SU-DHL-6 (cell line): ENCODE measurements around the gene NPHP4.

ENCODE experiments used
- H2AFZ ChIP-seq: fragments of 200-600 bp; sonication (generic); 2 replicates; pipeline ENCODE4 v1.6.1; 2014; ENCODE audit warnings: low read depth, mild to moderate bottlenecking, moderate library complexity, mixed read lengths, antibody characterized with exemption, low read length; ENCODE audit not compliant: severe bottlenecking
- H3F3A ChIP-seq: fragments of 200-600 bp; shearing (Covaris generic); 2 replicates; pipeline ENCODE4 v1.6.0; 2016; ENCODE audit warnings: antibody characterized with exemption, mild to moderate bottlenecking; ENCODE audit not compliant: insufficient read depth
- H3K27ac ChIP-seq: fragments of 200-600 bp; sonication (generic); 2 replicates; pipeline ENCODE4 v1.5.1; 2016; ENCODE audit warnings: low read depth, mild to moderate bottlenecking, low read length, moderate library complexity, mixed read lengths
- H3K27me3 ChIP-seq: fragments of 200-600 bp; sonication (generic), shearing (Covaris generic); 2 replicates; pipeline ENCODE4 v1.6.0; 2014; ENCODE audit warnings: mild to moderate bottlenecking, low read length
- H3K36me3 ChIP-seq: fragments of 200-600 bp; sonication (generic); 2 replicates; pipeline ENCODE4 v1.6.1; 2014; ENCODE audit warnings: mild to moderate bottlenecking, low read length, mixed read lengths
- H3K4me2 ChIP-seq: fragments of 300-600, 200-600 bp; shearing (Covaris generic), sonication (generic); 2 replicates; pipeline ENCODE4 v1.6.0; 2014; ENCODE audit warnings: low read length, low read depth, mild to moderate bottlenecking; ENCODE audit not compliant: poor library complexity, severe bottlenecking
- H3K4me3 ChIP-seq: fragments of 200-600 bp; sonication (generic); 2 replicates; pipeline ENCODE4 v1.5.1; 2014; ENCODE audit warnings: antibody characterized with exemption, low read length, mild to moderate bottlenecking, mixed read lengths; ENCODE audit not compliant: insufficient read depth, poor library complexity, severe bottlenecking
- H3K79me2 ChIP-seq: fragments of 200-600 bp; sonication (generic); 2 replicates; pipeline ENCODE4 v1.6.1; 2014; ENCODE audit warnings: mild to moderate bottlenecking, low read length, moderate library complexity; ENCODE audit not compliant: insufficient read depth
- H3K9ac ChIP-seq: fragments of 200-600 bp; sonication (generic); 2 replicates; pipeline ENCODE4 v1.7.0; 2014; ENCODE audit warnings: mild to moderate bottlenecking, low read length
- H3K9me2 ChIP-seq: fragments of 200-600 bp; sonication (generic); replicated peaks from 2 replicates; pipeline ENCODE4 v1.6.1; 2014; ENCODE audit warnings: low read length; ENCODE audit not compliant: insufficient read depth
- H3K9me3 ChIP-seq: fragments of 200-600 bp; sonication (generic); 2 replicates; pipeline ENCODE4 v1.6.1; 2014; ENCODE audit warnings: low read length, mixed read lengths; ENCODE audit not compliant: insufficient read depth
- H4K20me1 ChIP-seq: fragments of 200-600 bp; sonication (generic); 2 replicates; pipeline ENCODE4 v1.6.1; 2014; ENCODE audit warnings: low read depth, mild to moderate bottlenecking, antibody characterized with exemption, low read length, moderate library complexity, mixed read lengths
- EZH2phosphoT487 ChIP-seq: fragments of 200-600 bp; sonication (generic), shearing (Covaris generic); conservative IDR thresholded peaks from 2 replicates; pipeline ENCODE4 v1.6.1; 2018; ENCODE audit warnings: mild to moderate bottlenecking, antibody characterized with exemption, low read length, moderate library complexity, mixed read lengths
- TF ChIP-seq, protein P1 (sequence below): fragments of 200-600 bp; sonication (generic); IDR thresholded peaks from one replicate; pipeline ENCODE4 v1.5.1; 2017; ENCODE audit warnings: antibody characterized with exemption, mild to moderate bottlenecking, low read length, moderate library complexity; ENCODE audit not compliant: insufficient read depth, poor library complexity, severe bottlenecking

The NPHP4 gene

DNA sequence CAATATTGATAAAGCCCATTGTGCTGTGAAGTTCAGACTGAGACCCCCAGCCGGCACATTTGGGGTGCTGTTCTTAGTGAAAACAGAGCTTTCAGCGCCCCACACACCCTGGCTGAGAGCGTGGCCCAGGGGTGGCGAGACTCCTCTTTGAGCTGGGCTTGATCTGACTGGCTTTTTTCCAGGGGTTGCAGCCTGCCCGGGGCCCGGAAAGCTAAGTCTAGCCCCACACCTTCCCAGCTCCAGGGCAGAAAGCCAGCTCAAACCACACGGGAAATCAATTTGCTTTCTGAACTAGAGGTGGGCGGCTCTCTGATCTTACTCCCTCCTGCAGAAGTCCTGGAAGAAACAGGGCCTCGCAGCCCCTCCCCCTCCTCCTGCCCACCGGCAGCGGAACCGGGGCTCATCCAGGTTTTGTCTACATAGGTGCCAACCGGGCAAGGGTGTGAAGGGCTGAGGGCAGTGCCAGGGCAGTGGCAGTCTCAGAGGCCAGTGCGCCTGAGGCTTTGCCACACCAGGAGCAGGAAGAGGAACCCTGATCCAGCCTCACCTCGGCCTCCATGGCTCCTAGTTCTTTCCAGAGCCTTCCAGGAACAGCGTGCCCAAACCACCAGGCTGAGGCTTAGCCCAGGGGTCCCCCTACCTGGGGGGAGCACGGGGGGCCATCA lies 155.3 kb downstream of the NPHP4 start:
- H3K79me2 ChIP-seq = no peaks in the 10 kb centered on the region
- no peak overlapping the region for H3K4me3 ChIP-seq
- H4K20me1 ChIP-seq = no peaks in the 10 kb centered on the region
- no peak overlapping the region for H3K4me2 ChIP-seq
- H3K9ac ChIP-seq = no peak overlapping the region
- H3K9me2 ChIP-seq = no peaks in the 10 kb centered on the region
- H3K36me3 ChIP-seq = no peaks in the 10 kb centered on the region
- no peaks in the 10 kb centered on the region for H3F3A ChIP-seq
- TF ChIP-seq, protein P1, sequence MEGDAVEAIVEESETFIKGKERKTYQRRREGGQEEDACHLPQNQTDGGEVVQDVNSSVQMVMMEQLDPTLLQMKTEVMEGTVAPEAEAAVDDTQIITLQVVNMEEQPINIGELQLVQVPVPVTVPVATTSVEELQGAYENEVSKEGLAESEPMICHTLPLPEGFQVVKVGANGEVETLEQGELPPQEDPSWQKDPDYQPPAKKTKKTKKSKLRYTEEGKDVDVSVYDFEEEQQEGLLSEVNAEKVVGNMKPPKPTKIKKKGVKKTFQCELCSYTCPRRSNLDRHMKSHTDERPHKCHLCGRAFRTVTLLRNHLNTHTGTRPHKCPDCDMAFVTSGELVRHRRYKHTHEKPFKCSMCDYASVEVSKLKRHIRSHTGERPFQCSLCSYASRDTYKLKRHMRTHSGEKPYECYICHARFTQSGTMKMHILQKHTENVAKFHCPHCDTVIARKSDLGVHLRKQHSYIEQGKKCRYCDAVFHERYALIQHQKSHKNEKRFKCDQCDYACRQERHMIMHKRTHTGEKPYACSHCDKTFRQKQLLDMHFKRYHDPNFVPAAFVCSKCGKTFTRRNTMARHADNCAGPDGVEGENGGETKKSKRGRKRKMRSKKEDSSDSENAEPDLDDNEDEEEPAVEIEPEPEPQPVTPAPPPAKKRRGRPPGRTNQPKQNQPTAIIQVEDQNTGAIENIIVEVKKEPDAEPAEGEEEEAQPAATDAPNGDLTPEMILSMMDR = no peak
- TF ChIP-seq EZH2phosphoT487 = no peak
- H3K27me3 ChIP-seq = no peaks in the 10 kb centered on the region
- H2AFZ ChIP-seq = no peak overlapping the region
- H3K9me3 ChIP-seq = no peaks in the 10 kb centered on the region
- no peak overlapping the region for H3K27ac ChIP-seq

DNA sequence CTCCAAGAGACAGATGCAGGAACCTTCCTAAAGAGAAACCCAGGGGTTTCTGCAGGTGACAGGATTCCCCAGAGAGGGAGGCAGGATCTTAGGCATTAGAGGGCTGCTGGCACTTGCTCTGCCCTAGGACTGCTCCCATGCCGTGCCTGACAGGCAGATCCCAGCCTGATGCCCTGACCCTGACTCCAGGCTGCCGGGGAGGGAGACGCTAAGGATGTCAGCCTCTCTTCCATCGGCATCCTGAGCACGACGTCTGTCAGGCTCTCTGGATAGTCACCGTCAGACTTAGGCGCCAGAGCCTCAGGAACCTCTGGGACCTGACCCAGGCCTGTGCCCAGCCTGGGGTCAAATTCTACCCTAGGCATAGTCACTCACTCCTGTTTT lies 157.1 kb downstream of the NPHP4 start:
- Histone ChIP-seq H3F3A (no peaks in the 10 kb centered on the region), H3K4me3 (no peak overlapping the region), H3K36me3 (no peaks in the 10 kb centered on the region), H3K4me2 (no peak overlapping the region), H3K9me2 (no peaks in the 10 kb centered on the region), H3K9me3 (no peaks in the 10 kb centered on the region), H4K20me1 (no peaks in the 10 kb centered on the region), H3K79me2 (no peaks in the 10 kb centered on the region), H2AFZ (no peak overlapping the region), H3K27me3 (no peaks in the 10 kb centered on the region), H3K27ac (no peak overlapping the region), H3K9ac (no peak overlapping the region)
- TF ChIP-seq EZH2phosphoT487 = no peak
- TF ChIP-seq, protein P1 = no peak

DNA sequence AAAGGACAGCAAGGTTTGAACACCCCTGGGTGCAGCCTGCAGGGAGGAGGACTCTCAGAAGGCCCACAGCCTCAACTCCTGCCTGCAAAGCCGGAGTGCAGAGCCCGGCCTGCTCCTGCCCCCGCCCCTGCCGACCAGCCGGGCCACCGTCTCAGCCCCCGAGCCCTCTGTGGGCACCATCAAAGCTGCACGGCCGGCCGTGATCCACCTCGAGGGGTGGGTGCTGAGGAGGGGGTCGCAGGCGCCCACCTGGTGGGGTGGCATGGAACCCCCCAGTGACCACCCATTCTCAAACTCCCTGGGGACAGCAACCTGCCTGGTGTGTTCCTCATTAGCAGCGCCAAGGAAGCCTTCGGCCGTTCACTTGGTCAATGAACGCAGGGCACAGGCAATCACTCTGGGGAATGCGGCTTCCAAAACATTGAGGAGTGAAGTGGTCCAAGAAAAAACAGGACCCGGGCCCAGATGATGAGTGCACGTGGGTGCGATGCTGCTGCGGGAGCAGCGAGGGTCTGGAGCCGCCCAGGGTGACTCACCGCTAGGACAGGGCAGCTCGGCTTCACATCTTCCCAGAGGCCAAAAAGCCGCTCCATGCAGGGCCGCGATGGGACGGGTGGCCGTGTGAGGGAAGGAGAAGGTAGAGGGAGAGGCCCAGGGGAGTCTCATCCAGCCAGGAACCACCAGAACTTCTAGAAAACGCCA lies 157.6 kb downstream of the NPHP4 start:
- no peak overlapping the region for H2AFZ ChIP-seq
- no peak overlapping the region for H3K9ac ChIP-seq
- TF ChIP-seq, protein P1 = no peak
- no peak for TF ChIP-seq EZH2phosphoT487
- no peak overlapping the region for H3K4me2 ChIP-seq
- H3K27ac ChIP-seq = no peak overlapping the region
- no peaks in the 10 kb centered on the region for H3K79me2 ChIP-seq
- H3K4me3 ChIP-seq = no peak overlapping the region
- no peaks in the 10 kb centered on the region for H3K9me3 ChIP-seq
- no peaks in the 10 kb centered on the region for H4K20me1 ChIP-seq
- H3K27me3 ChIP-seq = no peaks in the 10 kb centered on the region
- H3K36me3 ChIP-seq = no peaks in the 10 kb centered on the region
- no peaks in the 10 kb centered on the region for H3F3A ChIP-seq
- no peaks in the 10 kb centered on the region for H3K9me2 ChIP-seq
